ENCODE data around the gene UST.
"Not testable (repeated sequence)": the region's sequence is repeated elsewhere in the genome, so short reads cannot be mapped to it uniquely, and the experiment has no call there.

Gene UST

DNA sequence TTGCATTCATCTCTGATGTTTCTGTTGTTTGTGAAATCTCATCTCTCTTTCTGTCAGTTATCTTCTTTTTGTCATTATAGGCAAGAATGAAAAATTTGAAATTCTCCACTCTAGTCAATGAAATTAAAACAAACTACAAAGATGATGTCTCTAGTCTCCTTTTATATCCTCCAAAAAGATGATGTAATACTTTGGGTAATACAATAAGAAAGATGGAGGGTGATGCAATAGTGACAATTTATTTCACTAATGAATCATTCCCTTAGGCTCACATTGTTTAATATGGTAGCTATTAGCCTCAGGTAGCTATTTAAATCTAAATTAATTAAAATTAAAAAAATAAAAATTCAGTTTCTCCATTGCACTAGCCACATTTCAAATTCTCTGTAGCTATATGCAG is 145.4 kb downstream of the UST start:
- DNase-seq (ENCODE audit: low read depth in 2 of 2, low spot score in 1 of 2), result no peak

DNA sequence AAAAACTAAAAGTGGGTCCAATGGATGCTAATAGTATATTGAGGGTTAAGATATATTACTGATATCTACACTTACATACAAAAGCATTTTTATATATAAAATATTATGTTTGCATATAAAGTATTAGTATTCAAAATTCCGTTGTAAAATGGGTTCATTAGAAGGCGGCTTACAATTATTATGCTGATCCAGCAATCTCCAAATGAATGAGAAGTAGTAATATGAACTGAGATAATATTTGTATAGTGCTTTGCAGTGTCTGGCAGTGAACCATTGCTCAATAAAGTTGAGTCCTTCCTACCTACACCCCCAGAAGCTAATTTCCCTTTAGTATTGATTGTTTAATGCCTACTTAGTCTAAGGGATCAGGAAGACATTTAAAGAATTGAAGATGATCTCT is 146.2 kb downstream of the UST start:
- DNase-seq (ENCODE audit: low read depth in 2 of 2, low spot score in 1 of 2), result no peak

DNA sequence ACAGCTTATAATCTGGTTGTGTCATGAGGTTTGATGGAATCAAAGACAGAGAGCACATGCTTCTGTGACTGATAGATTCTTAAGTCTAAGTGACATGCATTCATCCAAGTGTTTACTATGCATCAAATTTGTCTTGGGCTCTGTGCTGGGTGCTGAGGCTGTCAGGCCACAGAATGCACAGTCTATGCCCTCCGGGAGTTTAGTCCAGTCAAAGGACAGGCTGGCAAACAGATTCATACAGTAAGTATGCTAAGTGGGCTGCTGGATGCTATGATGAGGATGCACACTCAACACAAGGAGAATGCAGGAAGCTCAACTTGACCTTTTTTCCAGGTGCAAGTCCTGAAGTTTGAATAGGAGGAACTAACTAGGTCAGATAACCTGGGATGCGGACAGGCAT is 146.7 kb downstream of the UST start:
- no peak for DNase-seq (ENCODE audit: low read depth in 2 of 2, low spot score in 1 of 2)

DNA sequence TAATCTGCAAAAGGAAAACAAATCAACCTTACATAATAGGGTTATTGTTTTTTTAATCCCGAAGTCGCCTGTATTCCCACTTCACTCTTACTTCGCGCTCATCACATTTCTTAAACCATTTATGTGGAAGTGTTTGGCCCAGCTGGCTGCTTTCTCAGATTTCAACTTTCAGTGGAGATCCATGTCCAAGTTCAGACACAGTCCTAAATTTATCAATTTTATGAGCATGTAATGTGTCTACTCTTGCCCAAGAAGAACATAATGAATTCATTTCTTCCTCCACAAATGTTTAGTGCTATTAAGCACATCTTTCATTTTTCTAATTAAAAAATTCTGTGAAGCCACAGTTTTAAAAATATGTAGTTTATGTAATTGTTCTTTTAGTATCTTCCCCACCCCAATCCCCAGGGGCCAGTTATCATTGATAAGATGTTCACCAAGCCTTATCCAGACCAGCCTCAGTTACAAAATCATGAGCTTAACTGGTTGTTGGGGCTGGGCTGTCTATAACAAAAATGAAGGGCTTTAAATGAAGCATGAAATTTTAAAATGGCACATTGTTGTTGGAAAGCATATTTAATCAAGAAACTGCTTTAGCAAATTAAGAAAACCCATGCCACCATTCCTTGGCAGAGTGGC is 151.7 kb downstream of the UST start:
- DNase-seq (ENCODE audit: low read depth in 2 of 2, low spot score in 1 of 2), result no peak

DNA sequence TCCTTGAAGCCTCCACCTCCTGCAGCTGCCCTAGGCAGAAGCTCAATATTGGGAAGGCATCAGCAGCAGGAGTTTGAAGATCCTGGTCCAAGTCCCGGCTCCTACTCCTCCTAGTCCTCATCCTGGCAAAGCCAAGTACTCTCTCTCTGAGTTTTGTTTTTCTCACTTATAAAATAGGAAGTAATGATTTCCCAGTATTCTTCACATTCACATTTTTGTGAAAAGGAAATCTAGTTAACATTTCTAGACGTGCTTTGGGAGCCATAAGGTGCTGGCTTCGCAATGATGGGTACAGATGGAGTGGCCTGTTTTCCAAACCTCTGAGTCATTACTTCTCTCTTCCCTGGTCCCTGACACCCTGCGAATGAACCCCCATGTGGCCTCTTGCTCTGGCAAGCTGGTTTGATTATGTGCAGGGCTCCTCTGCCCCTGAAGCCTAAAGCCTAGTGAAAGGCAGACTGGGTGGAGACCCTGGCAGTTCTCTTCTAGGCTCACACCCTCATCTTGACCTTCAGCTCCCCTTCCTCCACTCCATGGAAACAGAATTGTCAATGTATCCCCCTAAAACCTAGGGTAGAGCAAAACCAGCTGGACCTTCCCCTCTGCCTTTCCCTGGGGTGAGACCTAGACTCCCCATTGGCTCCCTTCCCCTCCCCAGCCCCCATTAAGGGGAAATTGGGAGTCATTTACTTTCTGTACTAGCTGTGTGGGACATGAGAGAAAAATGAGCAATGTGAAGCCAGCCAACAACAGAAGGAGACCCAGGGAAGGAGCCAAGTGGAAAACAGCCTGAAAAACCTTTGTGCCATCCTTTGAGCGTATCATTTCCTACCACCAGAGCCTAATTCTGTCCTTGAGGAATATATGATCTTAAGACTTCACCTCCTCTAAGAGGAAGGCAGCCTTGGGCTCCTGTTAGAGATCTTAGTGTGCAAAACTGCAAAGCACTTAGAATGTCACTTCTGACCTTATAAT is 158.4 kb downstream of the UST start:
- DNase-seq (ENCODE audit: low read depth in 2 of 2, low spot score in 1 of 2), result no peak

DNA sequence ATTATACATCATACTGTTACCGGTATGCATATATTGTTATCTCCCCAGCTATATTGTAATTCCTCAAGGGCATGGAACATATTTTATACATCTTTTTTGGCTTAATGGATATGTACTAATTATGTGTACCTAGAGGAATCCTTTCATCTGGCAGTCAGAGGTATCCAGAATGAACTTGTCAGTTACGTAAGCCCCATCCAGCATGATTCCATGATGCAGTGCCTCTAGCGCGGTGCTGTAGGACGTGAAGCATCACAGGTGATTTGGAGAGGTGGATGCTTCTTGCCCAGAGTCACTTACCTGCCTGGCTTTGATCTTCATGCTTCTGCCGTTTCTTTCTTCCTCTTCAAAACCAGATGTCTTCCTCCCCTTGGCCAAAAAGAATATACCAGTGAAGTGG is 159.1 kb downstream of the UST start:
- no peak for DNase-seq (ENCODE audit: low read depth in 2 of 2, low spot score in 1 of 2)

DNA sequence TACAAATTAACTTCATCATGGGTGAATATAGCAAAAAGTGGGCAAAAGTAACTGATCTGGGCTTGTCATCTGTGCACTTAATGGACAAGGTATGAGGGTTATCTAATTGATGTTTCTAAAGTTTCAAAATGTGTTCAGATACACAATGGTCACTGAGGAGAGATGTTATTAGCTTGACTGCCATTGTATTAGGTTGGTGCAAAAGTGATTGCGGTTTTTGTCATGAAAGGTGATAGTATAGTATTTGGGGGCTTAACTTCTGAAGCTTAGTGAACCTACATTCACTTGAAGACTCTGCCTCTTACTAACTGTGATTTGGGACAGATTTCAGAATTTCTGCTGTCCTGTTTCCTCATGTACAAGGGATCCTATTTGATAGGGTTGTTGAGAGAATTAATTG is 159.6 kb downstream of the UST start:
- DNase-seq (ENCODE audit: low read depth in 2 of 2, low spot score in 1 of 2), result no peak

DNA sequence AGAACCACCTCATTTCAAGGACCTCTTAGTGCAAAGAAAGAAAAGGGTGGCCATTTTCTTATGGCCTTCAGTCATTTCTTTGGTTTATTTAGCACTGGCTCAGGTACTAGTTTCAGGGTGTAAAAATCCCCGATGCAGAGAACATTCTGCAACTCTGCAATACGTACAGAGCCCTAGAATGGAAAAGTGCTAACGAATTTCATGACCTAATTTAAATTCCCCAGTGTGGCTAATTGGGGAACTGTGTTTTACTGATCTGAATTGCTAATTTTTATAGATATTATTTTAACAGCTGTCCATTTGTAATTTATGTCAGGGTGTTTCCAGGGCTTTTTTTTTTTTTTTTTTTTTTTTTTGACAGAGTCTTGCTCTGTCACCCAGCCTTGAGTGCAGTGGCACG is 160.7 kb downstream of the UST start:
- no peak for DNase-seq (ENCODE audit: low read depth in 2 of 2, low spot score in 1 of 2)

DNA sequence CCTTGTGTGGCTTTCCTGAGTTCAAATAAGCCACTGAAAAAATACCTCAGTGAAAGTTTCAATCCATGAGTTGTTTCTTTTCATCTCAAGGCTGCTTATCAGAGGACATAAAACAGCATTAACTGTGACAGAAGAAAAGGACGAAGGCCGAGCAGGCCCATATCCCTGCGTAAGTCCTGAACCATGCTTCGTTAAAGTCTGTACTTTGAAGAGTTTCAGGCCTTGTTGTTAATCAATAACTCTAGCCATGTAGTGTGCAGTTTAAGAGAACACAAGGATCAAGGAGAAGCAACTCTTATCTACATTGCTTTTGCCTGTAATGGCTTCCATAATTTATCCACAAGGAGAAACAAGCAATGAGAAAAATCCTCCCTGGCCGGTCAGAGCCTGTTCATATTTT is 165.4 kb downstream of the UST start:
- no peak for DNase-seq (ENCODE audit: low read depth in 2 of 2, low spot score in 1 of 2)

DNA sequence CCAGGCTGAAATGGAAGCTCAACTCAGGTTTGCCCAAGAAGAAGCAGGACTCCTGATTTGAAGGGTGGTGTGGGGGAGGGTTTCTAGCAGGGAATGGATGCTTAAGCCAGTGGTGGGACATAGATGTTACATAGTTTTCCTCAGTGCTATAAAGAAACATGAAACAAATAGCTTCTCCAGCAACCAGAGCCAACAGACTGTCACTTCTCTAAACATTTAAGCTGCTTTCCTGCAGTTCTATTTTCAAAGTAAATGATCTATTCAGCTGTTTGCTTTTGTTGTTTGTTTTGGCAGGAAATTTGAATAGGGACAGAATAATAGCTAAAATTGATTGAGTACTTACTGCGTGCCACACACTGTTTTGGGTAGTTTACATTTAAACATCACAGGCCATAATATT is 169.0 kb downstream of the UST start:
- DNase-seq (ENCODE audit: low read depth in 2 of 2, low spot score in 1 of 2), result no peak

DNA sequence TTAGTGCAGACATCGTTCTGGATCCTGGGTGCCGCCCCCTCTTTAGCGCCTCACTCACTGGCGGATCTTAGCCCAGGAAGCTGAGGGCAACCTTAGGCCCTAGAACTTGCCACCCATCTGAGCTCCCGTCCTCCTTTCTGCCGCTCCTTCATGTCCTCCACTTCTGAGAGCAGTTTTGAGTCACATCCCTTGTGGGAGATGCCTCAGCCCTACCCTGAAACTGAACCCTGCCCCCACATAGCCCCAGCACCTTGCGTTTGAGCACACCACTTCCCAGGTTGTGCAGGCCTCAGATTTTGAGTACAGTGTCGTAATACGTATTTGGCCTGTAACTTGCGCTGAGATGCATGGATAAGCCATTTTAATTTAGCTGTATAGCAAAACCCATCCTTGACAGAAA is 169.7 kb downstream of the UST start:
- not testable (repeated sequence) for DNase-seq (ENCODE audit: low read depth in 2 of 2, low spot score in 1 of 2)

DNA sequence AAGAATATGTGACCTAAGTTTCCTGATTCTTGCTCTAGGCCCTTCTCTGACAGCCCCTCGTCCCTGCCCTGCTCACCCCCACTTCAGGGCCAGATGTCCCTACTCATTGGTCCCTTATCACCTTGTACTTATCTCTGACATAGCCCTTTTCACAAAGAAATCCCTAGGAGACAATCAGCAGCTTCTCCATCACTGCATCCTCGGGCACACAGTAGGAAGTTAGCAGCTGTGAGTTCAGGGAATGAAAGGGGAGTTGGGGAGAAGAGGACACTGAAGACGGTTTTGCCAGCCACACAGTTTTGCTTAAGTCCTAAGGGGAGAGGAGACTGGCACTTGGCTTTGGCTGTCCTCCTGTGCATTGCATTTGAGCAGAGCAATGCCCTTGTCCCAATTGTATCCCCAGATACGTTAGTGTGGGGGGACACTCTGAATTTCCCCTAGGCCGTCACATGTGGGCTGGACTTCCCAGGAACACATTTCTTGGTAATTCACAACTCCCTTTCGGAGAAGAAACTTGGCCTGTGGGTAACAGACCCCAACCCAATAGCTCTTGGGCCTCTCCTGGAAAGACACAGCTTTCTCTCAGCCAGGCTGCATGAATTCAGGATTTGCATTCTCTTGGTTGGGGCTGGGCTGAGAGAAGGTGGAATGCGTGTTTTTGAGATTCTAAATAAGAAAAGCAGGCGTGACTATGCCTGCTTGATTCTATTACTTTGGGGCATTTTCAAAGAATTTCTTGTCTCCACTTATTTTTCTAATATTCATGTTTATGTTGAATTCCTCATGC is 177.6 kb downstream of the UST start:
- DNase-seq (ENCODE audit: low read depth in 2 of 2, low spot score in 1 of 2), result no peak

DNA sequence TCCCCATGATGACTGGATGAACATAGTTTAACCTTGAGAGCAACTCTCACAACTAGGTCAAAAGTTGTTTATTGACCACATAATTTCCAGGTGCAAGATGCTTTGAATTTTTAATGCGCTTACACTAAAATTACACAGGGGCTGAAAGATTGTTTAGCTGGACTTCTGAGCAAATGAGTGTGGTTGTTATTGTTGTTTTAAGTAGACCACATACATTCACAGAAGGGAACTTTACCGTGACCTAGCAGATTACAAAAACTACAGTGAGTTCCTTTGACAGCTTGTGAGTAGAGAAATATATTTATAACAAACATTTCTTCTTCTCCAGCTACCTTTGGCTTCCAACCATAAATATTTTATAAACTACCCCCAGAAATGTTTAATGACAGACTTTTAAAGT is 178.9 kb downstream of the UST start:
- no peak for DNase-seq (ENCODE audit: low read depth in 2 of 2, low spot score in 1 of 2)

DNA sequence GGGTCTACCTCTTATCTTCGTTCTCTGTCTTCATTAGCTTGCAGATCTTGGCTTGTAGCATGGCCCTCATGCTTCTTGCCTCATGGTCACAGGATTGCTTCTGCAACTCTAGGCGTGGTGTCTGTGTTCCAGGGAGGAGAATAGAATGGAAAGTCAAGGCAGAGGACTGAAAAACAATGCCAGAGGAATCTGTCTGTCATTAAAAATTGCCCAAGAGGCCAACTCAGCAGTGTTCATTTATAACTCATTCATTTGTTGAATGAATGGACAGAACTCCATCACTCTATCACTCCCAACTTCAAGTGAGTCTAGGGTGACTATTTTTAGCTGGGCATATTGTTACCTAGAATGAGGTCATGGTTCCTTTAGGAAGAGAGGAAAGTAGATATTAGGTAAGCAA is 179.6 kb downstream of the UST start:
- DNase-seq (ENCODE audit: low read depth in 2 of 2, low spot score in 1 of 2), result no peak

DNA sequence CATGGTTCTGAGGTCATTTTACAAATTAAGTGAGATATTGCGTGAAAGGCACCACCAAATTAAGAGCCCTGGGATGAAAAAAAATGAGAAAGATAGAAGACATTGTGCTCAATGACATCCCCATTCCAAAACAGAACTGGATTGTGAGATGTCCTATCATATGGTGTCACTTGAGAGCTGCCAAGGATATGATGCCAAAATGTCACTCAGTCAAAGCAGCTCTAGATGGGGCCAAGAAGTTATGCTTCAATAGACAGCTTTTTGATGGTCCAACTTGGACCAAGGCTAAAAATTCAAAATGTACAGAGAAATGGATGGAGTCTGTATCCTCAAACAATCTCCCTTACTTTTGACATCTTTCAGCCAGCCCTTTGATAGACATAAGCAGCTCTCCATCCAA is 180.8 kb downstream of the UST start:
- no peak for DNase-seq (ENCODE audit: low read depth in 2 of 2, low spot score in 1 of 2)

DNA sequence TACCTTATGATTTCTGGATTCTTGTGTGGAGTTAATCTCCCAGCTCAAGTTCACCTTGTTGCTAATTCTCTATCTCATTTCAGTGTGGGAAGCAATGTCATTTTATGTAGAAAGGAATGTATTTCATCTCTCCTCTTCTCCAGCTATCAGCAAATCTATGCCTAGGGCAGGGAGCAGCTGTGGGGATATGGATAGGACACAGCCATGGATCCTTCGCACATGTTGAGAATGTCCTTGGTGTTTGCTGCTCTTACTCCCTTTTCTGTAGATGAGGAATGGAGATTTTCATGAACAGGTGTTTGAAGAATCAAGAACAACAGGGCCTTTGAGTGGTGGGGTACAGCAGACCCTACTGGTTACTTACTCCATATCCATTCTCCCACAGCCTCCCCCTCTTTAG is 182.0 kb downstream of the UST start:
- DNase-seq (ENCODE audit: low read depth in 2 of 2, low spot score in 1 of 2), result no peak

DNA sequence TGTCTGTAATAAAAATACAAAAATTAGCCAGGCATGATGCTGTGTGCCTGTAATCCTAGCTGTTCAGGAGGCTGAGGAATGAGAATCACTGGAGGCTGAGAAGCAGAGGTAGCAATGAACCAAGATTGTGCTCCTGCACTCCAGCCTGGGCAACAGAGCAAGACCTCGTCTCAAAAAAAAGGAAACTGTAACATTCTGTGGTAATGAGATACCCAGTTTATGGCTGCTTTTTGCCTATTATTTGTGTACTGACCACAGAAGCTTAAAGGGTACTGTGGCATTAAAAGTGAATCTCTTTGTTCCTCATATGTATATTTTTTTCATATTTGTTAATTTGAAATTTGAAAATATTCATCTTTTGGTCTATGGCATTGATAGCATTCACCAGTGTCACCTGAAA is 185.4 kb downstream of the UST start:
- DNase-seq (ENCODE audit: low read depth in 2 of 2, low spot score in 1 of 2), result no peak

DNA sequence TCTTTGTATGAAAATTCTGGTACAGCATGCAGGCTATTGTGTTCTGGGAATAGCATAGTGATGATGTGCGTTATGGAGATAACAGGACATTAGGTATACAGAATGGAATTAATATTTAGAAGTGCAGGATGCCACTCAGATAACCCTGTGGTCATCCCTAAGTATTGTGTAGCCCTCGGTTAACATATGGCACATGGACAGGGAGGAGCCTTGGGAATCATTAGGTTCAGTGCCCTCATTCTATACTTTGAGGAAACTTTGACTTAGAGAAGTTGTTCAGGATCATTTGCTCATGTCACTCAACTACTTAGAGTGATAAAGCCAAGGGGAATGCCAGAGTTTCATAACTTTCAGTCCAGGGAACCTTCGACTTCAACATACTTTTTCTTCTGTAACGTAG is 185.9 kb downstream of the UST start:
- DNase-seq (ENCODE audit: low read depth in 2 of 2, low spot score in 1 of 2), result no peak

DNA sequence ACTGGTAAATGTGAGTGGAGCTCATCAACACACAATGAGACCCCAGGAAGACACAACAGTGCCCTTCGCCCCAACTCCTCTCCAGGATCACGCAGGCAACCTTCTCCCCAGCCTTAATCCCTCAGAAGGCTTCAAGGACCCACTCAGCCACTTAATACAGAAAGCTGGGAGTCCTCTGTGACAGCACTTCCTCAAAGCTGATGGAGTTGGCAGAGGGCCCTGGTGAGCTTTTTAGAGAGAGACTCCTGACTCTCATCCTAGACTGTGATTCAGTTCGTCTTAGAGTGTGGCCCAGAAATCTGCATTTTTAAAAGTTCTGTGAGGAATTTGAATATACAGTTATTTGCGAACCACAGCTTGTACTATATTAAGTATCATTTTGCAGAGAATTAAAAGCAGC is 187.7 kb downstream of the UST start:
- no peak for DNase-seq (ENCODE audit: low read depth in 2 of 2, low spot score in 1 of 2)

DNA sequence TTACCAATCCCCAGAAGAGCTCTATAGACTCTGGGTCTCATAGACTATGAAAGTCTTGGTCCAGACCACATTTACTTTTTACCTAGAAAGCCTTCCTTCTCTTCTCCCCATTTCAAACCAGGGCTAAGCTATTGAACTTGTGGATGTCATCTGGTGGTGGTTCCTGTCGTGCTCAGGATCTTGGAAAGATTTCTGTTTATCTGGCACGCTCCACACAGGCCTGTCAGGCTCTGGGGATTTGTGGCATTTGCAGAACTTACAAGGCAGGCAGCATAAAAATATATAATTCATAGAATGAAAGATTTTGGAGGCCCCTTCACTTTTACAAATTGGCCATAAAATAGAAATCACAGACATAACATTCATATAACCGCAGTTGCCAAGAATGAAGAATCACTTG is 188.1 kb downstream of the UST start:
- DNase-seq (ENCODE audit: low read depth in 2 of 2, low spot score in 1 of 2), result no peak

DNA sequence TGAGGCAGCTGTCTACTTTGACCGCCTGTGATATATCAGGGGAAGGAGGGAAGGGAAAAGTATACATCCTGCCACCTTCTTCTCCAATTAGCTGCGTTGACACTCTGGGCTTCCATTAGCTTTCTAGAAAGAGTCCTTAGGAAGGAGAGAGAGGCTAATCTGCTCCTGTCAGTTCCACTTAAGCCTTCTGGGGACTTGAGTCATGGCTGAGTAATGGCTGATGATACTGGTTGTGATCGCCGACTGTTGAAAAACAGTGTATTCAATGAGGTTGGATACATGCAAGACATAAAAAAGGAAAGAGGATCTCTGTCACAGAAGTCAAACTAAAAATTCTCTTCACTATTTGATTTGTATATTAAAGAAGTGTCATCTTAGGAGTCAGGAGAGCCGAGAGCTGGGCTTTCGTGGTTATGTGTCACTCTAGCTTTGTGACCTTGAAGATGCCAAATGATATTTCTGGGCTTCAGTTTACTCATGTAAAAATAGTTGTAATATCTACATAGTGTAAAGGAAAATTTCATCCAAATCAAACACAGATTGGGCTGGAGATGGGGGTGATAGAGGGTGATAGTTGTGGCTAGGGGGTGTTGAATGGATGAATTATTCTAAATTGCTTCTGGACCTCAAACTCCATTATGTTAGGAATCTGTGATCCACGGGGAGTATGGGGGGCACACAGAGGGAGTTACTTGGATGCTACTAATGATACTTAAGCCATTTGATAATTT is 189.0 kb downstream of the UST start:
- no peak for DNase-seq (ENCODE audit: low read depth in 2 of 2, low spot score in 1 of 2)

All from stimulated activated CD8-positive, alpha-beta memory T cell treated with anti-CD3 and anti-CD28 coated beads, Interleukin-4, amount 100 ng/mL, for 4 hours (primary cell).